HCT116 (cell line): ENCODE results near the gene QKI.

ENCODE experiments used
- JUND ChIP-seq: IDR thresholded peaks from 2 replicates; pipeline ENCODE4 v1.6.1; 2012
- POLR2A ChIP-seq: IDR thresholded peaks from 2 replicates; pipeline ENCODE4 v1.7.0; 2011; ENCODE audit warnings: borderline replicate concordance; ENCODE audit not compliant: insufficient read depth, insufficient read length; ENCODE audit errors: extremely low read depth
- SP1 ChIP-seq: IDR thresholded peaks from 2 replicates; pipeline ENCODE4 v1.6.1; 2012; ENCODE audit warnings: low read depth
- TF ChIP-seq, protein P1 (sequence below), 3 experiments: fragments of 200-600 bp in 1 of 3; sonication (generic) in 1 of 3; IDR thresholded peaks in 2 of 3; conservative IDR thresholded peaks in 1 of 3; 2 replicates each; pipeline ENCODE4 v1.5.1; 2012 to 2017; ENCODE audit warnings: low read depth in 2 of 3, low read length in 2 of 3, antibody characterized with exemption in 1 of 3, borderline replicate concordance in 1 of 3, control low read depth in 1 of 3, mild to moderate bottlenecking in 1 of 3, mixed read lengths in 1 of 3, mixed run types in 1 of 3, moderate library complexity in 1 of 3; ENCODE audit not compliant: insufficient read depth in 1 of 3

DNA sequence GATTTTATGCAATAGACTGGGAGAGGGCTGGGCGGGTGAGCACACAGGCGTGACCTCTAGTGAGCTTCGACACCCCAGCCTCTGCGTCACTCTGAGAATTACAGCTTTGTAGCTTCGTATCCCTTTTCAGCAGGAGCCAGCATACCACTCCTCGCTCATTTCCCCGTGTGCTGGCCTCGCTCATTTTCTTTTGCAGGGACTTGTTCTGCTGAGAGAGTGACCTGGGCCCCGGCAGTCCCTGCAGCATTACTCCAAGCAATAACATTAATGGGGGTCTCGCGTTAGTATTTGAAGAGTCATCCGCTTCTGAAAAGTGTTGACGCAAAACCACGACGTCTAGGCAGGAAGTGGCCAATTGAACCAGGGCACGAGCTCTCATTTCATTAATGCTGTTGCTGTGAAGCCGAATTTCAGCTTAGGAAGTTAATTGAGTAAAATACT lies 193.7 kb downstream of the QKI start:
- TF ChIP-seq, protein P1, sequence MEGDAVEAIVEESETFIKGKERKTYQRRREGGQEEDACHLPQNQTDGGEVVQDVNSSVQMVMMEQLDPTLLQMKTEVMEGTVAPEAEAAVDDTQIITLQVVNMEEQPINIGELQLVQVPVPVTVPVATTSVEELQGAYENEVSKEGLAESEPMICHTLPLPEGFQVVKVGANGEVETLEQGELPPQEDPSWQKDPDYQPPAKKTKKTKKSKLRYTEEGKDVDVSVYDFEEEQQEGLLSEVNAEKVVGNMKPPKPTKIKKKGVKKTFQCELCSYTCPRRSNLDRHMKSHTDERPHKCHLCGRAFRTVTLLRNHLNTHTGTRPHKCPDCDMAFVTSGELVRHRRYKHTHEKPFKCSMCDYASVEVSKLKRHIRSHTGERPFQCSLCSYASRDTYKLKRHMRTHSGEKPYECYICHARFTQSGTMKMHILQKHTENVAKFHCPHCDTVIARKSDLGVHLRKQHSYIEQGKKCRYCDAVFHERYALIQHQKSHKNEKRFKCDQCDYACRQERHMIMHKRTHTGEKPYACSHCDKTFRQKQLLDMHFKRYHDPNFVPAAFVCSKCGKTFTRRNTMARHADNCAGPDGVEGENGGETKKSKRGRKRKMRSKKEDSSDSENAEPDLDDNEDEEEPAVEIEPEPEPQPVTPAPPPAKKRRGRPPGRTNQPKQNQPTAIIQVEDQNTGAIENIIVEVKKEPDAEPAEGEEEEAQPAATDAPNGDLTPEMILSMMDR (IDR thresholded peaks at IDR 0.05 in 2 of 3, conservative IDR thresholded peaks at IDR 0.05 in 1 of 3; ENCODE audit: borderline replicate concordance in 1 of 3, insufficient read depth in 1 of 3, low read depth in 2 of 3, low read length in 2 of 3), result no peak
- TF ChIP-seq JUND (no peak), SP1 (no peak), POLR2A (no peak)
